Uterine smooth muscle cell (primary cell): ENCODE measurements around the gene KCNJ2. TPM values are rescaled to one million over a fixed set of nuclear protein-coding genes. Genes with fewer than 3 reads are reported as not detected.

Source experiments
- total RNA-seq: library from RNA; depleted of rRNA; stranded (reverse); fragments of >200 nt; gene quantifications from 2 replicates; pipeline ENCODE4 v1.2.3, GENCODE V29; 2014

The KCNJ2 gene
- 2.8 and 6.6 TPM in 2 replicates for total RNA-seq

DNA sequence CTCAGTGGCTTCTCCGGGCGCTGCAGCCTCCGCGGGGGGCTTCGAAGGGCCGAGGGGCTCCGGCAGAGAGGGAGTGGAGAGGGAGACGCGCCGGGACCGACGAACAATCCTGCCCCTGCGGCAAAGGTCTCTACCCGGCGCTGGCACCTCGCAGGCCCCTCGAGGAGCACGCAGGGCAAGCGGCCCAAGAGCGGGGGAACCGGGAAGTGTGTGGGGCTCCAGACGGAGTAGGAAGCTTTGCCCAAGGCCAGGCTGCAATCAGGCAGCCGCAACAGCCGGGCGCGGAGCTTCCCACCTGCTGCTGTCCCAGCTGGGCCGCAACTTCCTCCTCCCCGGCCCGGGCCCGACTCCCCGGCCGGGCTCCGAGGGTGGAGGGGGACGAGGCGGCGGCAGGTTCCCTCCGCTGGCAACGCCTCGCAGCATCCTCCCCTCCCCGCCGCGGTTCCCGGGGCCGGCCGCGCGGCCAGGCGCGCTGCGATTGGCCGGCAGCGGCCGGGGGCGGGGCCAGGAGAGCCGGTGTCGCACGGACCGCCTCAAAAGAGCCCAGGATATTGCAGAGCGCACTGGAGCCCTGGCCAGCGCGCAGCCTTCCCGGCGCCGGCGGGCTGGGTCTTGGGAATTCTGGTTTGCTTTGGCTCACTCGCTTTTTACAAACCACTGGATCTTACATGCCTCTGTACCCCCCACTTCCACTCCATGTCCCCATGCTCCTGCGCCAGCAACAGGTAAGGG lies at the start of gene KCNJ2:
Gene KCNJ2, plus strand, starts transcription at position 556 of the 732 bp plus-strand sequence. CDS start 5,508 bp downstream, outside the sequence.

Other genes starting within 250 kb of the KCNJ2 start
- not detected in 2 replicates for gene KCNJ16, start 94.3 kb upstream of the KCNJ2 start, total RNA-seq